GM12872 (cell line): Measurements from ENCODE around the gene RNASE7.

Source experiments
- TF ChIP-seq, protein P1 (sequence below): IDR thresholded peaks from 3 replicates; pipeline ENCODE4 v1.5.1; 2011; ENCODE audit warnings: low read depth, mild to moderate bottlenecking, low read length, moderate library complexity; ENCODE audit not compliant: insufficient read depth

RNASE7 gene

DNA sequence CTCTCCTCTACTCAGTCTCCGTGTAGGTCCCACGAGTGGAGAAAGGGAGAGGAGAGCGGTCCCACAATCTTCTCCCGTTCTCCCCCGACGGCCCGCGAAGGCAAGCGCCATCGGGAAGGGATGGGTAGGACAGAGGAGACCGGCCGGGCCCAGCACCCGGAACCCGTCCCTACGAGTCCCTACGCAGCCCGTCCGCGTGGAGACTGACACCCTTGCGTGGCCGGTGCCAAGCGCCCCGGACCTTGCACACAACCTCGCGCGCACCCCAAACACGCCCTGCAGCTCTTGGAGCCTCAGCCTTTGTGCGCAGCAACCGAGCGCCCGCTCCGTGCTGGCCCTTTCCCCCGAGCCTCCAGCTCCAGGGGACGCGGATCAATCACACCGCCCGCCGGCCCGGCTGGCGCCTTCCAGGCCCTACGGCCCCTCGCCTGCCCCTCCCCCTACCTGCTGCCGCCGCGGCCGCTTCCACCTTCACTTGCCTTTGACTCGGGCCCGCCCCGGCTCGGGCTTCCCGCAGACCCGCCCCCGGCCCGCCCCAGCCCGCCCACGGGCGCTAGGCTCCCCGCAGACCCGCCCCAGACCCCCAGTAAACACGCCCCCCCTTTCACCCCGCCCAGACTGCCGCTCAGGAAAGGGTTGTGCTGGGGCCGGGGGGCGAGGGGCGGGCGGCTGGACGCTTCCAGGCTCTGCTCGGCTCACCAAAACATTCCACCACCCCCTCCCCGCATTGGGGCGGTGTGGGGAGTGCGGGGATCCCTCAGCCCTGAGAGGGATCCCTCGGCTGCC lies 17.4 kb upstream of the RNASE7 start, which contains the start of gene NDRG2:
Gene NDRG2 (minus strand): TSS at position 477 of the 786 bp plus-strand sequence. CDS start 1,746 bp downstream, outside the sequence.
- TF ChIP-seq, protein P1, sequence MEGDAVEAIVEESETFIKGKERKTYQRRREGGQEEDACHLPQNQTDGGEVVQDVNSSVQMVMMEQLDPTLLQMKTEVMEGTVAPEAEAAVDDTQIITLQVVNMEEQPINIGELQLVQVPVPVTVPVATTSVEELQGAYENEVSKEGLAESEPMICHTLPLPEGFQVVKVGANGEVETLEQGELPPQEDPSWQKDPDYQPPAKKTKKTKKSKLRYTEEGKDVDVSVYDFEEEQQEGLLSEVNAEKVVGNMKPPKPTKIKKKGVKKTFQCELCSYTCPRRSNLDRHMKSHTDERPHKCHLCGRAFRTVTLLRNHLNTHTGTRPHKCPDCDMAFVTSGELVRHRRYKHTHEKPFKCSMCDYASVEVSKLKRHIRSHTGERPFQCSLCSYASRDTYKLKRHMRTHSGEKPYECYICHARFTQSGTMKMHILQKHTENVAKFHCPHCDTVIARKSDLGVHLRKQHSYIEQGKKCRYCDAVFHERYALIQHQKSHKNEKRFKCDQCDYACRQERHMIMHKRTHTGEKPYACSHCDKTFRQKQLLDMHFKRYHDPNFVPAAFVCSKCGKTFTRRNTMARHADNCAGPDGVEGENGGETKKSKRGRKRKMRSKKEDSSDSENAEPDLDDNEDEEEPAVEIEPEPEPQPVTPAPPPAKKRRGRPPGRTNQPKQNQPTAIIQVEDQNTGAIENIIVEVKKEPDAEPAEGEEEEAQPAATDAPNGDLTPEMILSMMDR = no peak

DNA sequence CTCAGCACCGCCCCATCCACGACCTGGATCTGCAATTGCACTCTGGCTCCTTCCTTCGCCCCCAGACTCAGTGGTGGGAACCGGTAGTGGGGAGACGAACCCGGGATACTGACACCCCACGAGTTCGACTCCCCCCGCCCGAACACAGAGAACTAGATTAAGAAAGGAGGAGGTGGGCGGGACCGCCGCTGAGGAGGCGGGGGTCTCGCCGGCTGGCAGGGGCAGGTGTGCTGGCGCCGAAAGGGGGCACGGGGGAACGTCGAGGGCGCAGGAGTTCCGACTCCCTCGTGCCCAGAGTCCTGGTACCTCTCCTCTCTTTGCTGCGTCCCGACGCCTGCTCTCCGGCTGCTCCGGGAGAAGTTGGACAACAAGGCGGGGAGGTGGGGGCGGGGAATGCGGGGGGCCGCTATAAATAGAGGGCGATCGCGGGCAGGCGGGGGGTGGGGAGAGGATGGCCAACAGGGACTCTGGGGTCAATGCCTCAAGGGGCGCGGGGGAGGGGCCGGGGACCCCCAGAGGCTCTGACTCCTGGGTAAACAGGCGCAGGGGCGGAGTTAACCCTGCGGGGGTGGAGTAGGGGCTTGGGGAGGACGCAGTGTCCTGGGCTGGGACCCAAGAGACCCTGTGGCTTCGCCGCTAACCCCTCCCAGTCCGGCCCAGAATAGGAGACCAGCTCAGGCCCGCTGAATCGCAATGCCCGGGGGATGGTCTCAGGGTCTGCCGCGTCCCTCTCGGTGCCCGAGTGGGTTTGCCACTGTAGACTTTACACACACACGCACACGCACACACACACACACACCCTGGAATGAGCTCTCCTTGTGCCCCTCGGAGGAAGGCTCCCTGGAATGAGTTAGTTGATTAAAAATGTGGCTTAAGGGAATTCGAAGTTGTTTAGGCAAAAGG lies 16.5 kb upstream of the RNASE7 start:
- TF ChIP-seq, protein P1 = no peak

DNA sequence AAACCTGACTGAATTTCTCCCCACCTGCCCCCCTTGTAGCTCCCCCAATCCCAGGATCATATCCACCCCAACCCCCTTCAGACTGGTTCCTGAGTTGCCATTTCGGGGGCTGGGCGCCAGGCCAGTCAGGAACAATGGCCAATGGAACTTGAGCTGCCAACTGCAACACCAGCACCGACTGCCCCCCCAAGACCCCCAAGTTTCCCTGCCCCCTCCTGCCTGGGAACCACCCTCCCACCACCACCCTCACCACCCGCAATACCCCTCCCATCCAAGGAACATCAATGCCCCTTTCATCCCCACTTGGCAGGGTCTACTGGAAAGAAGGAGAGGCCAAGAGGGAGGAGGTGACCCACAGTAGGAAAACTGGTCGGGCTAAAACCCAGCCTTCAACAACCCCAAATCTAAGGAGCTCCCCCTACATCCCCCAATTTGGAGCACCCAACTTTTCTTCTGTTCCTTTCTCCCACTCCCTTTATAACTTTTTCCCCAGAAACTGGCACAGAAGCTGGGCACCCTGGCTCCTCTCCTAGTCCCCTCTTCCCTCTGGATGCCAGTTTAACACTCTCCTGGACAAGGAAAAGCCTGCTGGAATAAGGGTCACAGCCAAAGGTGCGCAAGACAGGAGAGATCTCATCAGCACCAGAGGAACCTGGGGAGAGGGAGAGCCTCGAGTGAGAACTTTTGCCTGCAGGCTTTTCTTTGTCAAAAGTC lies 15.7 kb upstream of the RNASE7 start:
- TF ChIP-seq, protein P1 = no peak

DNA sequence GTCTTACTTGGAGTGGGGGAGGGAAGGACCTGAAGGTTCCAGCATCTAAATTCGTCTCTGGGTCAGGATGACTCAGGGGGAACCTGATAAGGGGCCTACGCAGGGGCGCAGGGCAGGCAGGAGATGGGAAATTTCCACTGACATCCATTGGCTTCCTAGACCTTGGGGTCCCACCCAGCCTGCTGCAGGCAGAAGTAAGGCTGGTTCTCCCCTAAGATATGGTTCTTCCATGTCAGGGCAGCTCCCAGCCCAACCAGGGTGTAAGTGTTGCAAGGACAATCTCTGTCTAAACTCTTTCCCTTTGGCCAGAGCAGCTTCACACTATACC lies 15.2 kb upstream of the RNASE7 start:
- TF ChIP-seq, protein P1 = no peak

DNA sequence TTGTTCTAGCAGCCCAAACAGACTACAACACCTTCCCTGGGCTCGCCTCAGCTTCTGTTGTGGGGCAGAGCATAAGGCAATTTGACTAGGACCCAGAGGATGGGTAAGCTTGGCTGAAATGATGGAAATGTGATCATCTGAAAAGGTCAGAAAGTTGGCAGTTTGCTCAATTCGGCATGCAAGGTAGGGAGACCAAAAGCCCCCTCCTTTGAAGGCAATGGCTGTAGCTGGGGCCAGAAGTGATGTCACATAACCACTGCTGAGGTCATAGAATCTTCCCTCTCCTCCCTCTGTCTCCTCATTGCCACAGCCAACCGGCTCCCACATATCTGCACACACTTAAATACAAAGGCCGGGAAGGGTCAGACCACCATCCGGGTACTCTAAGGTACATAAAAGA lies 12.2 kb upstream of the RNASE7 start, which contains the start of gene TPPP2:
Gene TPPP2 (plus strand): TSS at position 301 of the 400 bp plus-strand sequence. CDS start 365 bp downstream, outside the sequence.
- TF ChIP-seq, protein P1 = no peak

DNA sequence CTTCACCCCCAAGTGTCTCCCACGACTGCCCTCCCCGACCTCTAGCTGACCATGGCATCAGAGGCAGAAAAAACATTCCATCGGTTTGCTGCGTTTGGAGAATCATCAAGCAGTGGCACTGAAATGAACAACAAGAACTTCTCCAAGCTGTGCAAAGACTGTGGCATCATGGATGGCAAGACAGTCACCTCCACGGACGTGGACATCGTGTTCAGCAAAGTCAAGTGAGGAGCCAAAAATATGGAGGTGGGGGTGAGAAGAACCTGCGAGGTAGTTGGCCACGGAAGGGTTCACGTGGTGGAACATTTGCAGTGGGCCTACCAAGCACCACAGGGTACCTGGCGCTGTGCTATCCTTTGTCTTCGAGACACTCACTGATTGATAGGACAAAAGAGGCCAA lies 11.6 kb upstream of the RNASE7 start:
- TF ChIP-seq, protein P1 = no peak
